ENCODE data around the gene ATP5F1B.
A peak's percentile ranks its signal among the peaks of the same experiment; 100 is the strongest.

Gene ATP5F1B

DNA sequence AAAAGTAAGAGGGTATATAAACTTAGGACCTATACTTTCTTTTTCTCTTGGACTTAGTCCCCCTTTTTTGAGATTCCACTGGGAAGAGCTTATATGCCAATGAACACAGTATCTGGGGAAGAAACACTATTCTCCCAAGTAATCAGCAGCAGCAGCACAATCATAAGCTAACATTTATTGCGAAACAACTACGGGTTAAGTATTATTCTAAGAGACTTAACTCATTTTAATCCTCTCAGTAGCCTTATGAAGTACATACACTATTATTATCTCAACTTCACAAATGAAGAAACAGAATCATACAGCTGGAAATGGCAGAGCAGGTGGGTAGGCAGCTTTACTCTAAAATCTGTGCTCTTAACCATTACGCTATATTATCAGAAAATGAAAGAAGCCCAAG lies 43.5 kb downstream of the ATP5F1B start:
- ChIA-PET POLR2A (interaction anchor here (1.1 kb wide), 1 partner anchor 12 kb away, joined by 3 read pairs; no protein-coding TSS in a partner anchor), CTCF (interaction anchor here (0.8 to 3.6 kb wide), 9 partner anchors 10 to 477 kb away, joined by 3 to 28 read pairs (median 5); no protein-coding TSS in a partner anchor)
- no peak for TF ChIP-seq CTCF (IDR thresholded peaks at IDR 0.05; ENCODE audit: control extremely low read depth, extremely low read depth, low read depth, missing control alignments)
- no peak for DNase-seq (ENCODE audit: extremely low spot score)

DNA sequence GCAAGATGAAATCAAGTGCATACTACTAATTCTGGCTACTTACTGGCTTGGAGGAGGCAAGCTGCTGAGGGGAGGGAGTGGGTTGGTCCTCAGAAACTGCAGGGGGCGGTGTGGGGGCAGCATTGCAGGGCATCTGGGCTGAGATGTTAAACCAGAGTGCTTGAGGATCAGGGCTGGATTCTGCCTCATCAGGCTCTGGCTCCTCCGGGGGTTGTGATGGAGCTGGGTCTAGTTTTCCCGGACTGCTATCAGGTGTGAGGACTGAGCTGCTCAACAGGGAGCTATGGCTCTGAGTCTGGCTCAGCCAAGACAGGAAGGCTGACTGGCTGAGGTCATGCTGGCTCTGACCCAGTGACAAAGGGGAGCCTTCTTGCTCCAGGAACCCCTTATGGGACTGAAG lies 44.3 kb downstream of the ATP5F1B start:
- DNase-seq (ENCODE audit: extremely low spot score), result peak; percentile 42
- TF ChIP-seq CTCF (IDR thresholded peaks at IDR 0.05; ENCODE audit: control extremely low read depth, extremely low read depth, low read depth, missing control alignments), result no peak
- ChIA-PET POLR2A (interaction anchor here (1.1 kb wide), 1 partner anchor 13 kb away, joined by 3 read pairs; no protein-coding TSS in a partner anchor), CTCF (interaction anchor here (0.8 to 3.6 kb wide), 8 partner anchors 9 to 412 kb away, joined by 3 to 28 read pairs (median 6); partner anchors contain the start of gene SMARCC2)

GRCh38 chr12:56600753-56601152 lies 45.0 kb downstream of the ATP5F1B start:
- TF ChIP-seq CTCF (IDR thresholded peaks at IDR 0.05; ENCODE audit: control extremely low read depth, extremely low read depth, low read depth, missing control alignments), result no peak
- DNase-seq (ENCODE audit: extremely low spot score), result no peak
- CTCF ChIA-PET, result interaction anchor here (1.1 to 3.6 kb wide), 6 partner anchors 8 to 87 kb away, joined by 5 to 28 read pairs (median 12); no protein-coding TSS in a partner anchor
- POLR2A ChIA-PET, result interaction anchor here (0.5 to 0.6 kb wide), 2 partner anchors 57 to 486 kb away, joined by 3 to 4 read pairs; no protein-coding TSS in a partner anchor

DNA sequence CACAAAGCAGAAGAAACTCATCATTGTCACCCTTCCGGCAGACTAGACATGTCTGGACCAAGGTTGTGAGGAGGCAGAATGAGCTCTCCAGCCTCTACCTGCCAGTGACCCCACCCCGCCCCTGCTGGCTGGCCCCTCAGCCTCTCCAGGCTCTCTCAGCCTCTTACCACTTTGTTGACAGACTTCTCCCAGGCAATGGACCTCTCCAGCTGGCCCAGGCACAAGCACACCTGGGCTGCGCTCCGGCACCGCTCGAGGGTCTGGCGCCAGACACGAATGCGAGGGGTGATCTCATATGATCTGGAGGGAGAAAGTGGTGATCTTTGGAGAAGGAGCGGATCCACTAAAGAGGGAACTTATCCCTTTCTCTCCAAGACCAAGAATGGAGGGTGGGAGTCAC lies 46.0 kb downstream of the ATP5F1B start:
- CTCF ChIA-PET, result interaction anchor here (1.1 to 1.8 kb wide), 2 partner anchors 10 to 86 kb away, joined by 5 to 6 read pairs; no protein-coding TSS in a partner anchor
- no peak for DNase-seq (ENCODE audit: extremely low spot score)
- POLR2A ChIA-PET, result no interaction called here
- no peak for TF ChIP-seq CTCF (IDR thresholded peaks at IDR 0.05; ENCODE audit: control extremely low read depth, extremely low read depth, low read depth, missing control alignments)

GRCh38 chr12:56599041-56599440 lies 46.7 kb downstream of the ATP5F1B start:
- POLR2A ChIA-PET, result no interaction called here
- no peak for TF ChIP-seq CTCF (IDR thresholded peaks at IDR 0.05; ENCODE audit: control extremely low read depth, extremely low read depth, low read depth, missing control alignments)
- DNase-seq (ENCODE audit: extremely low spot score), result no peak
- CTCF ChIA-PET, result interaction anchor here (1.8 kb wide), 1 partner anchor 10 kb away, joined by 6 read pairs; no protein-coding TSS in a partner anchor

DNA sequence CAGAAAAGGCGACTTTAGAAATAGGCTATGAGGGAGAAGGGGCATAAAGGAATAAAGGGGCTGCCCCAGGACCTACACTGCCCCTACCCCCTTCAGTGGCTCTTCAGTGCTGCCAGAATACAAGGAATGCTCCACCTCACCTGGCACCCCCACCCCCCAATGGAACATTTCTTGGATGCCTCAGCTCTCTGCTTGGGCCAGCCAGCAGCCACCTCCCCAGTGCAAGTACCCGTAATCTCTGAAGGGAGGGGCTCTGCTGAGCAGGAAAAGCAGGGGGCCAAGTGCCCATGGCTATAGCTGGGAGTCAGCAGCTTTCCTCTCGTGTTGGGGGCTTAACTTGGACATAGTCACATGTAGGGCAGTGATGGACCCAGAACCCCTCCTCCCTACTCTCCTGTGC lies 49.0 kb downstream of the ATP5F1B start:
- no peak for TF ChIP-seq CTCF (IDR thresholded peaks at IDR 0.05; ENCODE audit: control extremely low read depth, extremely low read depth, low read depth, missing control alignments)
- CTCF ChIA-PET, result interaction anchor here (0.9 to 1.0 kb wide), 2 partner anchors 9 to 229 kb away, joined by 3 read pairs; no protein-coding TSS in a partner anchor
- DNase-seq (ENCODE audit: extremely low spot score), result no peak
- POLR2A ChIA-PET, result interaction anchor here (0.5 kb wide), 1 partner anchor 580 kb away, joined by 4 read pairs; no protein-coding TSS in a partner anchor

All from GM10248 (cell line).